NT2/D1 (cell line): ENCODE measurements around the gene AS3MT.

Source experiments
- DNase-seq: peaks from one replicate; pipeline ENCODE4 v3.0.0-alpha.2; 2011; ENCODE audit warnings: low read depth, low spot score
- H3K27me3 ChIP-seq: 2 replicates; pipeline ENCODE4 v1.6.0; 2011; ENCODE audit warnings: mild to moderate bottlenecking; ENCODE audit not compliant: insufficient read length, insufficient read depth
- H3K36me3 ChIP-seq: 2 replicates; pipeline ENCODE4 v1.6.1; 2011; ENCODE audit warnings: mild to moderate bottlenecking, low read length, mixed read lengths; ENCODE audit not compliant: insufficient read depth, insufficient read length
- H3K4me1 ChIP-seq: 2 replicates; pipeline ENCODE4 v1.5.1; 2011; ENCODE audit not compliant: insufficient read depth, insufficient read length
- H3K4me3 ChIP-seq: 2 replicates; pipeline ENCODE4 v1.5.1; 2011; ENCODE audit warnings: low read depth; ENCODE audit not compliant: insufficient read length
- H3K9ac ChIP-seq: 2 replicates; pipeline ENCODE4 v1.6.0; 2011; ENCODE audit warnings: low read depth; ENCODE audit not compliant: insufficient read length
- H3K9me3 ChIP-seq: 2 replicates; pipeline ENCODE4 v1.5.1; 2011; ENCODE audit warnings: mild to moderate bottlenecking, low read length; ENCODE audit not compliant: insufficient read depth
- SUZ12 ChIP-seq: IDR thresholded peaks from 2 replicates; pipeline ENCODE4 v1.6.1; 2011; ENCODE audit not compliant: insufficient read length, insufficient read depth; ENCODE audit errors: extremely low read depth
- YY1 ChIP-seq: IDR thresholded peaks from 2 replicates; pipeline ENCODE4 v1.6.1; 2011; ENCODE audit not compliant: insufficient read length, insufficient read depth
- ZNF274 ChIP-seq: IDR thresholded peaks from 2 replicates; pipeline ENCODE4 v1.6.1; 2011; ENCODE audit warnings: mild to moderate bottlenecking, low read depth, low read length

AS3MT gene

GRCh38 chr10:102876747-102877153, 7.5 kb downstream of the AS3MT start:
- DNase-seq = no peak
- Histone ChIP-seq H3K9me3 (no peaks in the 10 kb centered on the region), H3K4me1 (no peaks in the 10 kb centered on the region), H3K27me3 (no peaks in the 10 kb centered on the region), H3K4me3 (no peak overlapping the region), H3K36me3 (peaks cover 26% of the 10 kb centered on the region), H3K9ac (no peak overlapping the region)
- TF ChIP-seq YY1 (no peak), SUZ12 (no peak), ZNF274 (no peak)

DNA sequence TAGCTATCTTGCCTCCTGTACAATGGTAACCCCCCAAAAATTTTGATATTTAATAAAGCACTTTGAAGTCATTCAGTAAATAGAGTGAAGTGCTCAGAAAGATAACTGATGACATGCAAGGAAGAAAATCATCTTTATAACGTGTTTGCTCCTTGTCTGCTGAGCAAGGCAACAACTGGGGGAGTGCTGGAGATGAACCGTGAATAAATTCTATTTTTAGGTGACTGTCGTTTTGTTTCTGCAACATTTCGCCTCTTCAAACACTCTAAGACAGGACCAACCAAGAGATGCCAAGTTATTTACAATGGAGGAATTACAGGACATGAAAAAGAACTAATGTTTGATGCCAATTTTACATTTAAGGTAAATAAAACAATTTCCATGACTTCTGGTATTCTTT, 9.4 kb downstream of the AS3MT start:
- Histone ChIP-seq H3K27me3 (no peaks in the 10 kb centered on the region), H3K9me3 (no peaks in the 10 kb centered on the region), H3K4me3 (no peak overlapping the region), H3K9ac (no peak overlapping the region), H3K36me3 (peaks cover 23% of the 10 kb centered on the region), H3K4me1 (no peaks in the 10 kb centered on the region)
- TF ChIP-seq YY1 (no peak), SUZ12 (no peak), ZNF274 (no peak)
- no peak for DNase-seq

- H3K4me3 ChIP-seq = no peak overlapping the region
- TF ChIP-seq SUZ12 = no peak
- no peak for TF ChIP-seq ZNF274
- TF ChIP-seq YY1 = no peak
- H3K4me1 ChIP-seq = no peaks in the 10 kb centered on the region
- no peak for DNase-seq
- H3K9me3 ChIP-seq = no peaks in the 10 kb centered on the region
- no peak overlapping the region for H3K9ac ChIP-seq
- H3K27me3 ChIP-seq = no peaks in the 10 kb centered on the region
- H3K36me3 ChIP-seq = peaks cover 17% of the 10 kb centered on the region
These were observed 11.0 kb downstream of the AS3MT start for GRCh38 chr10:102880256-102880655.

GRCh38 chr10:102888048-102888447, 18.8 kb downstream of the AS3MT start:
- H3K4me3 ChIP-seq = no peak overlapping the region
- no peaks in the 10 kb centered on the region for H3K27me3 ChIP-seq
- peaks cover 2% of the 10 kb centered on the region for H3K36me3 ChIP-seq
- TF ChIP-seq YY1 (no peak), ZNF274 (no peak), SUZ12 (no peak)
- no peak overlapping the region for H3K9ac ChIP-seq
- no peak for DNase-seq
- no peaks in the 10 kb centered on the region for H3K4me1 ChIP-seq
- H3K9me3 ChIP-seq = no peaks in the 10 kb centered on the region

GRCh38 chr10:102894466-102895213, 25.4 kb downstream of the AS3MT start:
- Histone ChIP-seq H3K4me1 (no peaks in the 10 kb centered on the region), H3K9ac (no peak overlapping the region), H3K9me3 (no peaks in the 10 kb centered on the region), H3K36me3 (peaks cover 6% of the 10 kb centered on the region), H3K4me3 (no peak overlapping the region), H3K27me3 (no peaks in the 10 kb centered on the region)
- TF ChIP-seq ZNF274 = no peak
- TF ChIP-seq YY1 = no peak
- no peak for TF ChIP-seq SUZ12
- DNase-seq = no peak

DNA sequence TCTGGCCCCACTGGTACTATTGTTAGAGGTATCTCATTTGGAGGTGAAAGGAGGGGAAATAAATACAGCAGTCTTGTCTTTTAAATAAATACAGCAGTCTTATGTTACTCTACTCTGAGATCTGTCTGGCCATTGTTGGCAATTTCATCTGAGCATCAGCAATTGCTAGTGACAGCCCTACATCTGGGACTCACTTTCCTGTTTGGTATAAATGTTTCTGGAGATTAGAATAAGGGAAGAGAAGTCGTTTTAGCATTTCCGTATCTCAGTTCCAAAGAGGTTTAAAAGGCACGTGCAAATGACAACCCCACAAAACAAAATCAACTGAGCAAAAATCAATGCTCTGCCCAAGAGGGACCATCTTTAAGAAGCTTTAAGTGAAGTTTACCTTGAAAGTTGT, 30.7 kb downstream of the AS3MT start:
- Histone ChIP-seq H3K9ac (no peak overlapping the region), H3K36me3 (no peaks in the 10 kb centered on the region), H3K4me3 (no peak overlapping the region), H3K9me3 (no peaks in the 10 kb centered on the region), H3K4me1 (no peaks in the 10 kb centered on the region), H3K27me3 (no peaks in the 10 kb centered on the region)
- DNase-seq = no peak
- TF ChIP-seq YY1 = no peak
- no peak for TF ChIP-seq ZNF274
- TF ChIP-seq SUZ12 = no peak

GRCh38 chr10:102904346-102904745, 35.1 kb downstream of the AS3MT start:
- no peaks in the 10 kb centered on the region for H3K36me3 ChIP-seq
- no peaks in the 10 kb centered on the region for H3K27me3 ChIP-seq
- H3K4me3 ChIP-seq = no peak overlapping the region
- H3K9me3 ChIP-seq = no peaks in the 10 kb centered on the region
- DNase-seq = no peak
- H3K9ac ChIP-seq = no peak overlapping the region
- no peaks in the 10 kb centered on the region for H3K4me1 ChIP-seq
- no peak for TF ChIP-seq YY1
